Measurements from ENCODE around the gene TPD52L3.

TPD52L3 gene

DNA sequence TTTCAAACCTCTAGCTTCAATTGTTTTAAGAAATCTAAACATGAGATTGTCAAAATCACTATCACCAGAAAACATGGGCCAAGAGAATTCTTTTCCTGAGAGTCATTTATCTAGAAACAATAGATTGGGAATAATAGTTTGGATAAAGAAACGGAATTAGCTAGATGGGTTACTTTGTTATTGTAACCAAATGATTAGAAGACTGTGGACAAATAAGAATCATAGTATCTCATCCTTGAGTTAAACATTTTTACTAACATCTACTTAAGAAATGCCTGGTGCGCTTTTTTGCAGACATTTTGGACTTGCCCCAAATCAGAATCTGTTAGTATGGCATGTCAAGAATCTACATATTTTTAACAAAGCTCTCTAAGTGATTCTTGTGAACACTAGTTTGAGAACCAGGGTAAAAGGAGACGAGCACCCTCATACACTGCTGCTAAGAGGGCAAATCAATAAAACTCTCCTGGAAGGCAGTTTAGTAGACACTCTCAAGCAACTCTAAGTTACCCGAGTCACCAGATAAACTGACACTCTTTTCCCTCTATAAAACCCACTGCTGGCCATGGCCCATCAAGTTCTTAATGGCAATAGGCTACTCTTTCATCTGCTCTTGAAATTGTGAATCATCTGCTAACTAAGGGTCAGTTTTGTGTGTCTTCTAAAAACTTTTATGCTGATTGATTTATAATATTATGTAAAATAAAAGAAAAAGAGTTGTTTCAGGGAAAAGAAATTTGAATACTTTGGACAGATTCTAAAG lies 39.1 kb downstream of the TPD52L3 start:
- H3K4me3 ChIP-seq (ENCODE audit: low read depth, low read length) = no peak overlapping the region
- TF ChIP-seq, protein P1, sequence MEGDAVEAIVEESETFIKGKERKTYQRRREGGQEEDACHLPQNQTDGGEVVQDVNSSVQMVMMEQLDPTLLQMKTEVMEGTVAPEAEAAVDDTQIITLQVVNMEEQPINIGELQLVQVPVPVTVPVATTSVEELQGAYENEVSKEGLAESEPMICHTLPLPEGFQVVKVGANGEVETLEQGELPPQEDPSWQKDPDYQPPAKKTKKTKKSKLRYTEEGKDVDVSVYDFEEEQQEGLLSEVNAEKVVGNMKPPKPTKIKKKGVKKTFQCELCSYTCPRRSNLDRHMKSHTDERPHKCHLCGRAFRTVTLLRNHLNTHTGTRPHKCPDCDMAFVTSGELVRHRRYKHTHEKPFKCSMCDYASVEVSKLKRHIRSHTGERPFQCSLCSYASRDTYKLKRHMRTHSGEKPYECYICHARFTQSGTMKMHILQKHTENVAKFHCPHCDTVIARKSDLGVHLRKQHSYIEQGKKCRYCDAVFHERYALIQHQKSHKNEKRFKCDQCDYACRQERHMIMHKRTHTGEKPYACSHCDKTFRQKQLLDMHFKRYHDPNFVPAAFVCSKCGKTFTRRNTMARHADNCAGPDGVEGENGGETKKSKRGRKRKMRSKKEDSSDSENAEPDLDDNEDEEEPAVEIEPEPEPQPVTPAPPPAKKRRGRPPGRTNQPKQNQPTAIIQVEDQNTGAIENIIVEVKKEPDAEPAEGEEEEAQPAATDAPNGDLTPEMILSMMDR (IDR thresholded peaks at IDR 0.05; ENCODE audit: low read depth, low read length) = no peak

DNA sequence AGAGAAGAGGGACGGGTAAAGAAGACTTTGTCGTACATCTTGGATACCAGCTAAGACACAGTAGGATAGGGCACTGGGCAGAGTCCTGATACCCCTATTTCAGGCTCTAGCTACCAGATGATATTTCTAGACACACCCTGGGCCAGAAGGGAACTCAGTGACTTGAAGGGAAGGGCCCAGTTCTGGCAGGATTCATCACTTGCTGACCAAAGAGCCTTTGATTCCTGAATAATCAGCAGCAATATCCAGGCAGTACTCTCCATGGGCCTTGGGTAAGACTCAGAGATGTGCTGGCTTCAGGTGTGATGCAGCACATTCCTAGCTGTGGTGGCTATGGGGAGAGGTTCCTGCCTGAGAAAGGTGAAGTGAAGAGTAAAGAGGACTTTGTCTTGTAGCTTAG lies 40.7 kb downstream of the TPD52L3 start:
- H3K4me3 ChIP-seq (ENCODE audit: low read depth, low read length) = no peak overlapping the region
- TF ChIP-seq, protein P1 (IDR thresholded peaks at IDR 0.05; ENCODE audit: low read depth, low read length) = no peak

All from WI38 (cell line).